ENCODE measurements around the gene AEBP1.
A peak's percentile ranks its signal among the peaks of the same experiment; 100 is the strongest.

The AEBP1 gene

DNA sequence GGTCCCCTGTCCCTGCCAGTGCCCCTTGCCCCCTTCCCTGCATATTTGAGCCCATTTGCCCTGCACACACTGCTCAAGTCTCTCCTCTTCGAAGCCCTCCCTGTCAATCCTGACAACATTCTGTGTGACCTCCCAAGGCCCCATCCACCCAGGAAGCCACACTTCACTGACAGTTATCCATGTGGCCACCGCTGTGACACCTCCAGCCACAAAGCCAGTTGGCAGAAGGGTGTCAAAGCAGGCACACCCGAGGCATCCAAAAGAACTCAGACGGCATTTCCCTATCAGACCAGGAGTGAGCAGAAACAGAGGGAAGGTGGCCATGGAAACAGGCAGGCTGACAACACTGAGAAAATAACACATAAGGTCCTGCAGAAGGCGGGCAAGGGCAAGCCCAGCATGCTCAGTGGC, 26.5 kb upstream of the AEBP1 start:
- H3K4me3 ChIP-seq (ENCODE audit: low read depth, low read length) = no peak overlapping the region
- H3K79me2 ChIP-seq (ENCODE audit: control insufficient read depth, insufficient read depth, low read length, unreplicated experiment) = peaks cover 13% of the 10 kb centered on the region
- no peaks in the 10 kb centered on the region for H3K27me3 ChIP-seq (ENCODE audit: insufficient read depth, low read length)
- peaks cover 23% of the 10 kb centered on the region for H3K4me1 ChIP-seq (ENCODE audit: control insufficient read depth, insufficient read depth, low read length, unreplicated experiment)
- H2AFZ ChIP-seq (ENCODE audit: low read length, unreplicated experiment) = no peak overlapping the region
- no peak overlapping the region for H3K27ac ChIP-seq (ENCODE audit: low read depth, low read length)
- peaks cover 11% of the 10 kb centered on the region; the same call in 1 of the 2 replicates for H3K36me3 ChIP-seq (ENCODE audit: insufficient read depth, low read length)

DNA sequence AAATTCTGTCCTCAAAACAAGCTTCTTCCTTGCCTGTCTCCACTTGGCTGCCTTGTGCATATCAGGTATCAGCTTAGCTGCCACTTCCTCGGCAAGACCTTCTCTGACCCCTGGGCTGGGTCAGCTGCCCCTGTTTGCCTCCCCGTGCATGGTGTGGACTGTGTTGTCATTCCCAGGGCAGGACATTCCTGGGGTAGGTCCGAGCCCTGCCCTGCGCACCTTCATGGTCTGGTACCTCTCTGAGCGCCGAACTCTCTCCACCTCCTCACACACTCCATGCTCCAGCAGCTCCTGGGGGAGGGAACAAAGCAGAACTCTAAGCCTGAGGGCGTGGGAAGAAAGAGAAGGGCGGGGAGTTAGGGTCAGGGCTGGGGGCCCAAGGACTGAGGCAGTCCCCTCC, 25.6 kb upstream of the AEBP1 start:
- H3K27ac ChIP-seq (ENCODE audit: low read depth, low read length) = no peak overlapping the region
- no peaks in the 10 kb centered on the region for H3K27me3 ChIP-seq (ENCODE audit: insufficient read depth, low read length)
- peaks cover 20% of the 10 kb centered on the region for H3K4me1 ChIP-seq (ENCODE audit: control insufficient read depth, insufficient read depth, low read length, unreplicated experiment)
- H3K36me3 ChIP-seq (ENCODE audit: insufficient read depth, low read length) = peaks cover 11% of the 10 kb centered on the region; the same call in 1 of the 2 replicates
- H3K79me2 ChIP-seq (ENCODE audit: control insufficient read depth, insufficient read depth, low read length, unreplicated experiment) = peaks cover 13% of the 10 kb centered on the region
- no peak overlapping the region for H3K4me3 ChIP-seq (ENCODE audit: low read depth, low read length)
- H2AFZ ChIP-seq (ENCODE audit: low read length, unreplicated experiment) = no peak overlapping the region

DNA sequence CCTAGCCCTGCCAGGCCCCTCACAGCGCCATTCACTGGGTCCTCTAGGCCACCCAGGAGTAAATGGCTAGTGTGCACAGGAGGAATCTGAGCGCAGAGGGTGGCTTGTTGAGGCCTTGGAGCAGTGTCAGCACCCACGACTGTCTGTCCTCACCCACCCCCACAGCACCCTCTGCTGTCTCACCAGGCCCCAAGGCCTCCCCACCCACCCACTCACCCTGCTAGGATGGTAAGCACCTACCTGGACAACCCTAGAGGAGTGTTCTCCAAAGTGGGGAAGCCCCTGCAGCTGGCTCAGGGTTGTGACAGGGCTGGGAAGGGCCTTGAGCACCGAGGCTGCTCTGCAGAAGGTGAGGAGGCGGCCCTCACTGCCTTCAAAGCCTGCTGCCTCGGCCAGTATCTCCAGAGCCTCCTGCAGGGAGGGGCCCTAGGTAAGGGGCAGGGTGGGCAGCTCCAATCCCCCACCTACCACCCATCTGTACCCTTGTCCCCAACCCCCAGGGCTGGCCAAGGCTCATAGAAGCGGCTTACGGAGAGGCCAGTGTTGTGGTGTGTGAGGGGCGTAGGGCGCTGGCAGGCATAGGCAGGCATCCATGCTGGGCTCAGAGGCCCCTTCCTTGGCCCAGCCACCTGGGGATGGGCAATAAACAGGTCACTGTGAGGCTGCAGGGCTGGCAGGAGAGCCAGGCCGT, 24.7 kb upstream of the AEBP1 start:
- Histone ChIP-seq H3K4me1 (ENCODE audit: control insufficient read depth, insufficient read depth, low read length, unreplicated experiment) (peaks cover 18% of the 10 kb centered on the region), H2AFZ (ENCODE audit: low read length, unreplicated experiment) (no peak overlapping the region), H3K4me3 (ENCODE audit: low read depth, low read length) (no peak overlapping the region), H3K27me3 (ENCODE audit: insufficient read depth, low read length) (no peaks in the 10 kb centered on the region), H3K79me2 (ENCODE audit: control insufficient read depth, insufficient read depth, low read length, unreplicated experiment) (peaks cover 13% of the 10 kb centered on the region), H3K27ac (ENCODE audit: low read depth, low read length) (no peak overlapping the region), H3K36me3 (ENCODE audit: insufficient read depth, low read length) (peaks cover 11% of the 10 kb centered on the region; the same call in 1 of the 2 replicates)

GRCh38 chr7:44080118-44080517, 24.0 kb upstream of the AEBP1 start:
- no peak overlapping the region for H3K27ac ChIP-seq (ENCODE audit: low read depth, low read length)
- no peak overlapping the region for H2AFZ ChIP-seq (ENCODE audit: low read length, unreplicated experiment)
- H3K79me2 ChIP-seq (ENCODE audit: control insufficient read depth, insufficient read depth, low read length, unreplicated experiment) = peaks cover 13% of the 10 kb centered on the region
- peaks cover 11% of the 10 kb centered on the region; the same call in 1 of the 2 replicates for H3K36me3 ChIP-seq (ENCODE audit: insufficient read depth, low read length)
- peaks cover 23% of the 10 kb centered on the region for H3K4me1 ChIP-seq (ENCODE audit: control insufficient read depth, insufficient read depth, low read length, unreplicated experiment)
- H3K4me3 ChIP-seq (ENCODE audit: low read depth, low read length) = no peak overlapping the region
- no peaks in the 10 kb centered on the region for H3K27me3 ChIP-seq (ENCODE audit: insufficient read depth, low read length)

- no peak overlapping the region for H3K27ac ChIP-seq (ENCODE audit: low read depth, low read length)
- peaks cover 13% of the 10 kb centered on the region for H3K79me2 ChIP-seq (ENCODE audit: control insufficient read depth, insufficient read depth, low read length, unreplicated experiment)
- H3K4me3 ChIP-seq (ENCODE audit: low read depth, low read length) = peak overlapping the region; percentile 99
- H3K27me3 ChIP-seq (ENCODE audit: insufficient read depth, low read length) = no peaks in the 10 kb centered on the region
- peaks cover 23% of the 10 kb centered on the region for H3K4me1 ChIP-seq (ENCODE audit: control insufficient read depth, insufficient read depth, low read length, unreplicated experiment)
- peaks cover 11% of the 10 kb centered on the region; the same call in 1 of the 2 replicates for H3K36me3 ChIP-seq (ENCODE audit: insufficient read depth, low read length)
- peak overlapping the region; percentile 72 for H2AFZ ChIP-seq (ENCODE audit: low read length, unreplicated experiment)
These were observed 23.4 kb upstream of the AEBP1 start for GRCh38 chr7:44080686-44081265.

DNA sequence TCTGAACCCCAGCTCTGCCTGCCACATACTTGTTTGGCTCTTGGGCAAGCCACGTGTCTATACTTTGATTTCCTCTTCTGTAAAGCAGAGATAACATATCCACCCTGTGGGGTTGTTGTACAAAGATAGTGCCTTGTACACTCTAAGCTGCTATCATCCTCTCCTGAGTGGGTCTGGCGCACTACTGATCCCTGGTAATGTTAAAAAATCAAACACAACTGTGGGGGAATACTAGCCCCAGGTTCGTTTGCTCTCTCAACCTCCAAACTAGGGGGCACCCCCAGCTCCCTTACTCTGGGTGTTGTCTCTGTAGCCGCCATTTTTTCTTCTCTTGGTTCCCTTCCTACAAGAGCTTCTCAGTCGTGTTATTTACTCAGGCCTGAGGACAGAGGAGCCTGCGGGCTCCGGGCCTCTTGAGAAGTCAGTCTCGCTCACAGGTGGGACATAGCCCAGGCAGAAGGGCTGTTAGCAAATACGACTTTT, 22.8 kb upstream of the AEBP1 start:
- Histone ChIP-seq H3K36me3 (ENCODE audit: insufficient read depth, low read length) (peaks cover 11% of the 10 kb centered on the region; the same call in 1 of the 2 replicates), H2AFZ (ENCODE audit: low read length, unreplicated experiment) (peak overlapping the region; percentile 72), H3K27me3 (ENCODE audit: insufficient read depth, low read length) (no peaks in the 10 kb centered on the region), H3K79me2 (ENCODE audit: control insufficient read depth, insufficient read depth, low read length, unreplicated experiment) (peaks cover 13% of the 10 kb centered on the region), H3K4me3 (ENCODE audit: low read depth, low read length) (peak overlapping the region; percentile 99), H3K4me1 (ENCODE audit: control insufficient read depth, insufficient read depth, low read length, unreplicated experiment) (peaks cover 23% of the 10 kb centered on the region), H3K27ac (ENCODE audit: low read depth, low read length) (no peak overlapping the region)

- no peak overlapping the region for H2AFZ ChIP-seq (ENCODE audit: low read length, unreplicated experiment)
- peak overlapping the region; percentile 76 for H3K4me3 ChIP-seq (ENCODE audit: low read depth, low read length)
- H3K4me1 ChIP-seq (ENCODE audit: control insufficient read depth, insufficient read depth, low read length, unreplicated experiment) = peaks cover 32% of the 10 kb centered on the region
- peak overlapping the region; percentile 78 for H3K27ac ChIP-seq (ENCODE audit: low read depth, low read length)
- H3K27me3 ChIP-seq (ENCODE audit: insufficient read depth, low read length) = no peaks in the 10 kb centered on the region
- H3K36me3 ChIP-seq (ENCODE audit: insufficient read depth, low read length) = peaks cover 9% of the 10 kb centered on the region; the same call in 1 of the 2 replicates
- peaks cover 13% of the 10 kb centered on the region for H3K79me2 ChIP-seq (ENCODE audit: control insufficient read depth, insufficient read depth, low read length, unreplicated experiment)
These were observed 21.5 kb upstream of the AEBP1 start for GRCh38 chr7:44082541-44083207.

DNA sequence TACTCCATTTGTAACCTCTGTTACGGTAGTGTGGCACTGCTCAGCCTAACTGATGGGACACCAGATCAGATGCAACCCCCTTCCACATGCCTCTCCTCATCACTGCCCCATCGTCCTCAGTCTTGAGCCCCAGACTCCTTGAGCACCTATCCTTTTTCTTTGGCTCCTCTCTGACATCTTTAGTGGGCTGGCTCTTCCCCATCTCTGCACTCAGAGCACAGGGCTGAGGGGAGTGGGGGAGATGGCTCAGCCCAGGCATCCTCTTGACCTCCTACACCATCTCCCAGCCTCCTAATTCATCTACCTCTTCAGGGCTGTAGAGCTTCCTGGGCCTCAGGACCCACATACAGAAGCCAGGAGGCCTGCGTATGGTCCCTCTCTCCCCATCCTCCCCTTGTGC, 20.3 kb upstream of the AEBP1 start:
- no peak overlapping the region; the same call in 1 of the 2 replicates for H3K27ac ChIP-seq (ENCODE audit: low read depth, low read length)
- 0 out of 2 replicates have a peak overlapping the region, but pooled peaks have one; percentile 76 for H3K4me3 ChIP-seq (ENCODE audit: low read depth, low read length)
- H2AFZ ChIP-seq (ENCODE audit: low read length, unreplicated experiment) = no peak overlapping the region
- H3K27me3 ChIP-seq (ENCODE audit: insufficient read depth, low read length) = no peaks in the 10 kb centered on the region
- H3K4me1 ChIP-seq (ENCODE audit: control insufficient read depth, insufficient read depth, low read length, unreplicated experiment) = peaks cover 43% of the 10 kb centered on the region
- H3K79me2 ChIP-seq (ENCODE audit: control insufficient read depth, insufficient read depth, low read length, unreplicated experiment) = peaks cover 13% of the 10 kb centered on the region
- H3K36me3 ChIP-seq (ENCODE audit: insufficient read depth, low read length) = peaks cover 4% of the 10 kb centered on the region; the same call in 1 of the 2 replicates

GRCh38 chr7:44084701-44085100, 19.4 kb upstream of the AEBP1 start:
- Histone ChIP-seq H3K36me3 (ENCODE audit: insufficient read depth, low read length) (no peaks in the 10 kb centered on the region; the same call in 1 of the 2 replicates), H3K79me2 (ENCODE audit: control insufficient read depth, insufficient read depth, low read length, unreplicated experiment) (peaks cover 13% of the 10 kb centered on the region), H3K27me3 (ENCODE audit: insufficient read depth, low read length) (no peaks in the 10 kb centered on the region), H2AFZ (ENCODE audit: low read length, unreplicated experiment) (no peak overlapping the region), H3K4me3 (ENCODE audit: low read depth, low read length) (no peak overlapping the region), H3K4me1 (ENCODE audit: control insufficient read depth, insufficient read depth, low read length, unreplicated experiment) (peaks cover 49% of the 10 kb centered on the region), H3K27ac (ENCODE audit: low read depth, low read length) (no peak overlapping the region)

DNA sequence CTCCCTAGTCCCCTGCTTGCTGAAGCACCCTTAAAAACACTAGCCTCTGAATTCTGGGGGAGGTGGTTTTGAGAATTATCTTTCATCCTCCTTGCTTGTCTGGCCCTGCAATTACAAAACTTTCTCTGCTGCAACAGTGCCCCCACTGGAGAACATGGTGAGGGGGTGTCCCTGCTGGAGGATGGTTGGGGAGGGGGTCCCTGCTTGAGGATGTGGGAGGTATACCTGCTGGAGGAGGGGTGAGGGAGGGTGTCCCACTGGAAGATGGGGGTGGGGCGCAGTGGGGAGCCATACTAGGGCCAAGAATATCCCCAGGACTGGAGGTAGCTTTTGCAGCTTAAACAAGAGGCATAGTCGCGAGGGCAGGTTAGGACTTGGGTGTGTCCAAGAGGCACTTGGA, 18.6 kb upstream of the AEBP1 start:
- no peak overlapping the region for H2AFZ ChIP-seq (ENCODE audit: low read length, unreplicated experiment)
- H3K36me3 ChIP-seq (ENCODE audit: insufficient read depth, low read length) = no peaks in the 10 kb centered on the region
- H3K4me1 ChIP-seq (ENCODE audit: control insufficient read depth, insufficient read depth, low read length, unreplicated experiment) = peaks cover 49% of the 10 kb centered on the region
- H3K27ac ChIP-seq (ENCODE audit: low read depth, low read length) = no peak overlapping the region
- H3K27me3 ChIP-seq (ENCODE audit: insufficient read depth, low read length) = no peaks in the 10 kb centered on the region
- H3K4me3 ChIP-seq (ENCODE audit: low read depth, low read length) = no peak overlapping the region
- H3K79me2 ChIP-seq (ENCODE audit: control insufficient read depth, insufficient read depth, low read length, unreplicated experiment) = peaks cover 11% of the 10 kb centered on the region
